Keratinocyte (primary cell): ENCODE measurements around the gene PLCG2. TPM values are rescaled to one million over a fixed set of nuclear protein-coding genes. Genes with fewer than 3 reads are reported as not detected.

Experiments
- DNase-seq: peaks from one replicate; pipeline ENCODE4 v3.0.0-alpha.2; 2011; ENCODE audit warnings: low read depth, missing footprints, low spot score
- FAIRE-seq: peaks from 2 replicates; lab custom pipeline; 2011; peaks lifted over from hg19 to GRCh38; lab: Jason Lieb, UNC
- H2AFZ ChIP-seq: 2 replicates; pipeline ENCODE4 v1.6.0; 2012; ENCODE audit warnings: low read length, control low read depth, inconsistent platforms; ENCODE audit not compliant: control insufficient read depth
- H3K27ac ChIP-seq: 2 replicates; pipeline ENCODE4 v1.5.1; 2011; ENCODE audit warnings: low read length; ENCODE audit not compliant: control insufficient read depth, insufficient read depth
- H3K27me3 ChIP-seq: 3 replicates; pipeline ENCODE4 v1.6.0; 2011; ENCODE audit warnings: low read length; ENCODE audit not compliant: control insufficient read depth, insufficient read depth; ENCODE audit errors: extremely low read depth
- H3K36me3 ChIP-seq, 2 experiments: 2 replicates in 1 of 2; 3 replicates in 1 of 2; pipeline ENCODE4 v1.5.1; 2011; ENCODE audit warnings: low read length in 2 of 2, mild to moderate bottlenecking in 1 of 2; ENCODE audit not compliant: control insufficient read depth in 2 of 2, insufficient read depth in 2 of 2; ENCODE audit errors: extremely low read depth in 1 of 2
- H3K4me1 ChIP-seq: 3 replicates; pipeline ENCODE4 v1.5.1; 2011; ENCODE audit warnings: low read length; ENCODE audit not compliant: control insufficient read depth, insufficient read depth; ENCODE audit errors: extremely low read depth
- H3K4me2 ChIP-seq: 3 replicates; pipeline ENCODE4 v1.6.0; 2011; ENCODE audit warnings: low read depth, low read length; ENCODE audit not compliant: control insufficient read depth, insufficient read depth; ENCODE audit errors: extremely low read depth
- H3K4me3 ChIP-seq, 3 experiments: fragments of 200-600 bp in 1 of 3; sonication (generic) in 1 of 3; 2 replicates in 2 of 3; 3 replicates in 1 of 3; pipeline ENCODE4 v1.5.1; 2011 to 2016; ENCODE audit warnings: low read length in 3 of 3, mild to moderate bottlenecking in 3 of 3, control low read depth in 2 of 3, inconsistent platforms in 1 of 3, low read depth in 1 of 3, mixed read lengths in 1 of 3, mixed run types in 1 of 3, moderate library complexity in 1 of 3; ENCODE audit not compliant: control insufficient read depth in 2 of 3, insufficient read depth in 2 of 3; ENCODE audit errors: extremely low read depth in 1 of 3
- H3K79me2 ChIP-seq: 2 replicates; pipeline ENCODE4 v1.6.0; 2012; ENCODE audit warnings: low read length; ENCODE audit not compliant: control insufficient read depth, insufficient read depth
- H3K9ac ChIP-seq: 3 replicates; pipeline ENCODE4 v1.6.0; 2011; ENCODE audit warnings: low read length; ENCODE audit not compliant: control insufficient read depth, insufficient read depth; ENCODE audit errors: extremely low read depth
- H3K9me1 ChIP-seq: 3 replicates; pipeline ENCODE4 v1.6.0; 2011; ENCODE audit warnings: low read length; ENCODE audit not compliant: control insufficient read depth, insufficient read depth; ENCODE audit errors: extremely low read depth
- H3K9me3 ChIP-seq: 2 replicates; pipeline ENCODE4 v1.5.1; 2012; ENCODE audit warnings: low read depth, low read length; ENCODE audit not compliant: control insufficient read depth
- H4K20me1 ChIP-seq: 3 replicates; pipeline ENCODE4 v1.6.0; 2011; ENCODE audit warnings: low read length; ENCODE audit not compliant: control insufficient read depth, insufficient read depth; ENCODE audit errors: extremely low read depth
- CTCF ChIP-seq, 3 experiments: IDR thresholded peaks in 1 of 3; conservative IDR thresholded peaks in 1 of 3; optimal IDR thresholded peaks in 1 of 3; 2 replicates in 2 of 3; 3 replicates in 1 of 3; pipeline versions ENCODE3 to v1.5.1; 2011; ENCODE audit warnings: low read length in 3 of 3, mild to moderate bottlenecking in 3 of 3, moderate library complexity in 2 of 3, control low read depth in 1 of 3, inconsistent platforms in 1 of 3; ENCODE audit not compliant: insufficient read depth in 2 of 3; ENCODE audit errors: extremely low read depth in 1 of 3
- EZH2 ChIP-seq: IDR thresholded peaks from one replicate; pipeline ENCODE4 v1.6.1; 2012; ENCODE audit warnings: inconsistent platforms, mild to moderate bottlenecking, low read length, moderate library complexity
- dilution Hi-C: fragments of 300-500 bp; cut with MboI; formaldehyde crosslinking; loops from one replicate; pipeline ENCODE4 v1.7.0; 2020; ENCODE audit warnings: low sequenced_read_pairs; ENCODE audit not compliant: extremely low pct_ligation_motif_present
- polyA plus RNA-seq, 5 experiments: library from polyadenylated mRNA; depleted of rRNA in 3 of 5; stranded (reverse) in 3 of 5; stranded (forward) in 1 of 5; unstranded in 1 of 5; fragments of >200 nt; gene quantifications; 1 replicate in 1 of 5; 2 replicates in 3 of 5; 3 replicates in 1 of 5; pipeline versions ENCODE4 v1.2.1 to v1.2.3, GENCODE V29; 2011 to 2012; ENCODE audit warnings: missing spikeins in 2 of 5, low read depth in 1 of 5, low replicate concordance in 1 of 5

The PLCG2 gene
- polyA plus RNA-seq, 1 donor (not counting 4 experiments of a cell fraction or from before 2014, with no cell fraction given) = 3.5 TPM

- no peak overlapping the region for H3K4me2 ChIP-seq
These were observed 90.2 kb downstream of the PLCG2 start for GRCh38 chr16:81869326-81869725.

GRCh38 chr16:81873206-81873605, 94.1 kb downstream of the PLCG2 start:
- no peaks in the 10 kb centered on the region for H3K4me1 ChIP-seq
- no peaks in the 10 kb centered on the region for H3K9me3 ChIP-seq
- DNase-seq = no peak
- FAIRE-seq = no peak
- H3K27me3 ChIP-seq = no peaks in the 10 kb centered on the region
- no peak overlapping the region for H2AFZ ChIP-seq
- no peaks in the 10 kb centered on the region for H3K79me2 ChIP-seq
- no peaks in the 10 kb centered on the region for H3K36me3 ChIP-seq
- TF ChIP-seq EZH2 (no peak), CTCF (optimal IDR thresholded peaks at IDR 0.05 in 1 of 3, IDR thresholded peaks at IDR 0.05 in 1 of 3, conservative IDR thresholded peaks at IDR 0.05 in 1 of 3; ENCODE audit: extremely low read depth in 1 of 3, insufficient read depth in 2 of 3, low read length in 3 of 3) (no peak)
- no peak overlapping the region for H3K9ac ChIP-seq
- no peaks in the 10 kb centered on the region for H3K9me1 ChIP-seq
- H3K4me2 ChIP-seq = no peak overlapping the region
- no peaks in the 10 kb centered on the region for H4K20me1 ChIP-seq
- no peak overlapping the region for H3K4me3 ChIP-seq
- H3K27ac ChIP-seq = no peak overlapping the region
- dilution Hi-C loops = no loop called here

More at GRCh38 chr16:81869326-81869725, 90.2 kb downstream of the PLCG2 start:
- Histone ChIP-seq H3K27ac (no peak overlapping the region), H2AFZ (no peak overlapping the region), H3K9me1 (no peaks in the 10 kb centered on the region), H3K36me3 (no peaks in the 10 kb centered on the region), H3K4me3 (no peak overlapping the region), H3K9ac (no peak overlapping the region), H3K27me3 (no peaks in the 10 kb centered on the region), H3K9me3 (no peaks in the 10 kb centered on the region), H3K79me2 (no peaks in the 10 kb centered on the region), H4K20me1 (no peaks in the 10 kb centered on the region), H3K4me1 (no peaks in the 10 kb centered on the region)
- DNase-seq (no peak), FAIRE-seq (no peak)
- TF ChIP-seq CTCF (optimal IDR thresholded peaks at IDR 0.05 in 1 of 3, IDR thresholded peaks at IDR 0.05 in 1 of 3, conservative IDR thresholded peaks at IDR 0.05 in 1 of 3; ENCODE audit: extremely low read depth in 1 of 3, insufficient read depth in 2 of 3, low read length in 3 of 3) = no peak
- TF ChIP-seq EZH2 = no peak
- dilution Hi-C loops = no loop called here
